Fibroblast of peridontal ligament (primary cell): ENCODE measurements around the gene RIN2.
"Not testable (repeated sequence)": the region's sequence is repeated elsewhere in the genome, so short reads cannot be mapped to it uniquely, and the experiment has no call there.

Source experiments
- DNase-seq: peaks from one replicate; pipeline ENCODE4 v3.0.0-alpha.2; 2010; ENCODE audit errors: extremely low read depth

Gene RIN2

GRCh38 chr20:19737025-19737424 is 21.0 kb upstream of the RIN2 start:
- peak; percentile 43 for DNase-seq

- no peak for DNase-seq
These were observed 19.1 kb upstream of the RIN2 start for GRCh38 chr20:19738951-19739350.

- no peak for DNase-seq
These were observed 18.7 kb upstream of the RIN2 start for GRCh38 chr20:19739351-19739750.

- DNase-seq = no peak
These were observed 17.5 kb upstream of the RIN2 start for GRCh38 chr20:19740512-19740911.

GRCh38 chr20:19741924-19742323 is 16.1 kb upstream of the RIN2 start:
- DNase-seq = no peak

GRCh38 chr20:19742974-19743639 is 15.0 kb upstream of the RIN2 start:
- DNase-seq = no peak

GRCh38 chr20:19743640-19743995 is 14.4 kb upstream of the RIN2 start:
- no peak for DNase-seq

- no peak for DNase-seq
These were observed 13.0 kb upstream of the RIN2 start for GRCh38 chr20:19745106-19745505.

- no peak for DNase-seq
These were observed 12.5 kb upstream of the RIN2 start for GRCh38 chr20:19745584-19745983.

- DNase-seq = no peak
These were observed 11.7 kb upstream of the RIN2 start for GRCh38 chr20:19746396-19746795.

- DNase-seq = no peak
These were observed 10.2 kb upstream of the RIN2 start for GRCh38 chr20:19747903-19748302.

GRCh38 chr20:19748681-19749080 is 9.4 kb upstream of the RIN2 start:
- no peak for DNase-seq

- DNase-seq = peak; percentile 30
These were observed 8.4 kb upstream of the RIN2 start for GRCh38 chr20:19749618-19750071.

GRCh38 chr20:19750101-19750606 is 7.9 kb upstream of the RIN2 start:
- no peak for DNase-seq

- no peak for DNase-seq
These were observed 7.0 kb upstream of the RIN2 start for GRCh38 chr20:19750907-19751636.

- not testable (repeated sequence) for DNase-seq
These were observed 3.9 kb upstream of the RIN2 start for GRCh38 chr20:19754201-19754600.

GRCh38 chr20:19756761-19757486 is 1.1 kb upstream of the RIN2 start:
- no peak for DNase-seq

- peak; percentile 82 for DNase-seq
These were observed 448 bp upstream of the RIN2 start for GRCh38 chr20:19757487-19758132.

- peak; percentile 20 for DNase-seq
These were observed 658 bp downstream of the RIN2 start for GRCh38 chr20:19758501-19759331.

GRCh38 chr20:19760371-19760721 is 2.3 kb downstream of the RIN2 start:
- DNase-seq = no peak

GRCh38 chr20:19761326-19761725 is 3.3 kb downstream of the RIN2 start:
- DNase-seq = no peak
